ENCODE data around the gene ANKMY1. TPM values are rescaled to one million over a fixed set of nuclear protein-coding genes. Genes with fewer than 3 reads are reported as not detected.

ANKMY1 gene
- total RNA-seq, 1 experiment from 2014 or later = 28.3 TPM

- BruUV-seq (replicated peaks) = no TSS peak
These were observed 35.4 kb upstream of the ANKMY1 start for GRCh38 chr2:240593026-240593702.

More at GRCh38 chr2:240593026-240593702, 35.4 kb upstream of the ANKMY1 start:
- ATAC-seq = no peak
- H3K27me3 ChIP-seq (ENCODE audit: insufficient read depth, low read length) = no peaks in the 10 kb centered on the region
- no peak overlapping the region for H2AFZ ChIP-seq (ENCODE audit: low read depth, low read length, poor library complexity, severe bottlenecking)
- no peak overlapping the region for H3K4me3 ChIP-seq (replicated peaks in 1 of 2; ENCODE audit: low read depth in 1 of 2, low read length in 2 of 2)
- TF ChIP-seq CBX3 (IDR thresholded peaks at IDR 0.05; ENCODE audit: low read depth) (no peak), ZNF274 (IDR thresholded peaks at IDR 0.05; ENCODE audit: low read depth, low read length) (no peak), SRF (IDR thresholded peaks at IDR 0.05; ENCODE audit: low read depth) (no peak), POLR2AphosphoS5 (IDR thresholded peaks at IDR 0.05; ENCODE audit: low read depth, low read length) (no peak), MAX (IDR thresholded peaks at IDR 0.05) (no peak), TCF7L2 (IDR thresholded peaks at IDR 0.05; ENCODE audit: borderline replicate concordance, extremely low read depth, insufficient read depth, insufficient read length) (no peak), ZBTB33 (IDR thresholded peaks at IDR 0.05; ENCODE audit: extremely low read depth, insufficient replicate concordance, low read length) (no peak), EZH2 (IDR thresholded peaks at IDR 0.05) (no peak), ZFX (IDR thresholded peaks at IDR 0.05) (no peak), ATF3 (IDR thresholded peaks at IDR 0.05) (no peak), YY1 (IDR thresholded peaks at IDR 0.05; ENCODE audit: extremely low read depth, insufficient replicate concordance, low read depth, low read length) (no peak), CEBPB (IDR thresholded peaks at IDR 0.05; ENCODE audit: low read depth) (no peak), EZH2phosphoT487 (IDR thresholded peaks at IDR 0.05; ENCODE audit: borderline replicate concordance) (no peak)
- no peak overlapping the region for H3K4me2 ChIP-seq (ENCODE audit: low read length)
- DNase-seq (ENCODE audit: low read depth, low spot score) = no peak
- ChIA-PET POLR2A (no interaction called here), RAD21 (ENCODE audit: low non-redundant PET in 1 of 2, low total read pairs in 2 of 2, uncharacterized antibody in 2 of 2, unreplicated experiment in 2 of 2) (no interaction called here), CTCF (no interaction called here)
- H3K9ac ChIP-seq (ENCODE audit: low read length) = no peak overlapping the region
- H3K9me2 ChIP-seq (ENCODE audit: insufficient read depth) = no peaks in the 10 kb centered on the region
- peaks cover 1 to 5% of the 10 kb centered on the region in 2 experiments; a peak in 3 of 4 replicates for H3K4me1 ChIP-seq (ENCODE audit: control insufficient read depth in 1 of 2, insufficient read depth in 2 of 2, low read length in 2 of 2)
- intact Hi-C loops (cut with micrococcal nuclease) = no loop called here
- no peaks in the 10 kb centered on the region for H3K9me3 ChIP-seq (ENCODE audit: control insufficient read depth in 1 of 2, insufficient read depth in 1 of 2, low read depth in 1 of 2, low read length in 2 of 2)
- H3K27ac ChIP-seq (ENCODE audit: low read depth, low read length) = no peak overlapping the region
- peaks cover 3 to 9% of the 10 kb centered on the region in 2 experiments; a peak in 3 of 4 replicates for H3K36me3 ChIP-seq (ENCODE audit: control insufficient read depth in 1 of 2, insufficient read depth in 2 of 2, low read length in 2 of 2)
- peaks cover 20% of the 10 kb centered on the region for H3K79me2 ChIP-seq (ENCODE audit: insufficient read depth, low read length)
- no peaks in the 10 kb centered on the region for H4K20me1 ChIP-seq (ENCODE audit: insufficient read depth)

Data from HCT116 (cell line).